Measurements from ENCODE around the gene PGLYRP1.

PGLYRP1 gene

DNA sequence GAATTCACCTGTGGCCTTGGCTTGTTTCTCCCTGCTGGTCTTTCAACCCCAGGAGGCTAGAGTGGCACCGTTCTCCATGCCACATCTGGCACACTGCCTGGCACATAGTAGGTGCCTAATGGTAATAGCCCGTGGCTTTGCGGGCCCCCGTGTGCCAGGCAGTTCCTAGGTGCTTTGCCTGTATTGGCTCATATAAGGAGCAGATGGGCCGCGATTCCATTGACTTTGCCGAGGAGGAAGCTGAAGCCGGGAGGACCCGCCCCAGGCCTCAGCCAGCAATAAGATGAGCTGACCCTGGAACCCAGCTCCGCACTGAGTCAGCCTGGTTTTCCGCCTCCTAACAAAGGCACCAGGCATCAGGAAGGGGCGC lies 807 bp downstream of the PGLYRP1 start:
- no peak overlapping the region for H3K4me3 ChIP-seq (ENCODE audit: low read length)
- DNase-seq (ENCODE audit: low read depth), result no peak
- TF ChIP-seq CTCF (conservative IDR thresholded peaks at IDR 0.05; ENCODE audit: low read length), result no peak

- no peak overlapping the region for H3K4me3 ChIP-seq (ENCODE audit: low read length)
- no peak for TF ChIP-seq CTCF (conservative IDR thresholded peaks at IDR 0.05; ENCODE audit: low read length)
- no peak for DNase-seq (ENCODE audit: low read depth)
These were observed 1.3 kb downstream of the PGLYRP1 start for GRCh38 chr19:46021531-46022041.

DNA sequence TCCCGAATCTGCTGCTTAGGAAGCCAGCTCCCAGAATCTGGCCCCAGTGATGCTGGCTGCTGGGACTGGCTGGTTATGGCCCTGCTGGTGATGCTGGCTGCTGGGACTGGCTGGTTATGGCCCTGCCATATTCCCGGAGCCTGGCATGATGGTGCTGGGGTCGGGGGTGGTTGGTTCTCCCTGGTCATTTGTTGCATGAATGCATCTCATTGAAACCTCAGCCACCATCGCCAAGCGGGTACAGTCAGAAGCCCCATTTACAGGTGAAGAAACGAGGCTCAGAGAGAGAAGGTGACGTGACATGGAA lies 2.1 kb downstream of the PGLYRP1 start:
- no peak overlapping the region for H3K4me3 ChIP-seq (ENCODE audit: low read length)
- TF ChIP-seq CTCF (conservative IDR thresholded peaks at IDR 0.05; ENCODE audit: low read length), result no peak
- DNase-seq (ENCODE audit: low read depth), result no peak

DNA sequence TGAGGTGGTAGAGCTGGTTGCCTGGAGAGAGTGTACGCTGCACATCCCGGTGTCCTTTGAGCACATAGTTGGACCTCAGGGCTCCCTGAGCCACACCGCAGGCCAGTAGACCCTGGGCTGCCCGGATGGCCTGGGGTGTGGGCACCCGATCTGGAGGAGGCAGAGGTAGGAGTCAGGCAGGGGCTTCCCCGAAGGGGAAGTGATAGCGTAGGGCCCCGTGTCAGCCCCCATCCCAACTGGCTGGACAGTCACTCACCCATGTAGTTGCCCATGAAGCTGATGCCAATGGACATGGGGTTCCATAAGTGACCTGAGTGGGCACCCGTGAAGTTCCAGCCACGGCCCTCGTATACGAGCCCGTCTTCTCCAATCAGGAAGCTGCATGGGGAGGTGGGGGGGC lies 3.6 kb downstream of the PGLYRP1 start:
- no peak for TF ChIP-seq CTCF (conservative IDR thresholded peaks at IDR 0.05; ENCODE audit: low read length)
- H3K4me3 ChIP-seq (ENCODE audit: low read length), result no peak overlapping the region
- no peak for DNase-seq (ENCODE audit: low read depth)

- no peak for TF ChIP-seq CTCF (conservative IDR thresholded peaks at IDR 0.05; ENCODE audit: low read length)
- no peak for DNase-seq (ENCODE audit: low read depth)
- H3K4me3 ChIP-seq (ENCODE audit: low read length), result no peak overlapping the region
These were observed 4.1 kb downstream of the PGLYRP1 start for GRCh38 chr19:46018729-46019251.

DNA sequence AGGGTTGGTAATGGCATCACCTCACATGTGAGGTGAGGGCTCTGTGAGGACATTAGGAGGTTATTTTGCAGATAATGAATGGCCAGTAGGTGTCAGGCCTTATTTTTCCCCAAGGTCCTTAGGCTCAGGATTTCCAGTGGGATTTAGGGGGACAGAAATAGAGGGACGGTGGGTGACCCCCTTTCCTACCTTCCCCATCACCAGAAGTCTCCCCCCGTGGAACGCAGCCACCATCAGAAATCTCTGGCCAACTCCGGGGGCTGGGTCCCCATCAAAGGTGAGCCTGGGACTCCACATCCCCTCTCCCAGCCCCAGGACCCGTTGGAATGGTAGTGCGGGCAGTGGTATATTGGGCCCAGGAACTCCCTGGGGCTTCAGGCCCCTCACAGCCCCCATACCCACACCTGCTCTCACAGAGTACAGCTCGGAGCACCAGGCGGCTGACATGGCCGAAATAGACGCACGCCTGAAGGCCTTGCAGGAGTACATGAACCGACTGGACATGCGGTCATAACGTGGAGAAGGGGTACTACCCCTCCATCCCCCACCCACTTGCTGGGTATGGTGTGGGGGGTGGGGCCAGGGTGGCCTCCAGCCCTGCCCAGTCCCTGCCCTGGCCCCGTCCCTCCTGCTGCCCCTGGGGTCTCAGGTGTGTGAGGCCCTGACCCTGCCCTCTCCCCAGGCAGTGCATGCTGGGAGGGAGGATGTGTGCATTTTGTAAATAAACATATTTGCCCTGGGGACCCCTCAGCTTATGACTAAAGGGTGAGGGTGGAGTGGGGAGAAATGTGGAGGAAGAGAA lies 4.8 kb downstream of the PGLYRP1 start:
- no peak for TF ChIP-seq CTCF (conservative IDR thresholded peaks at IDR 0.05; ENCODE audit: low read length)
- no peak for DNase-seq (ENCODE audit: low read depth)

DNA sequence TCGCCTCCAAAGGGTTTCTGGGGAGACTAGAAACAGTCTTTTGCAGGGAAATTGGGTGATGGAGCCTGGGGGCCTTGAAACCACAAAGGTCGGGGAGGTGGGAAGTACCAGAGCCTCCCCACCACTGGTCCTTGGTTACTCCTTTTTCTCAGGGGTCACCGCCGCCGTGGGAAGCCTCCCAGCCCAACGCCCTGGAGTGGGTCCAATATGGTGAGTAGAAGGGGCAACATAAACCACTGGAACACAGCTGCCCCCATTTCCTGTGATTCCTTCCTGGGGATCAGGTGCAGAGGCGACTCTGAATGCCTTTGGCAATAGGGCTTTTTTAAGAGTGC lies 5.8 kb downstream of the PGLYRP1 start:
- no peak overlapping the region for H3K4me3 ChIP-seq (ENCODE audit: low read length)
- no peak for DNase-seq (ENCODE audit: low read depth)
- no peak for TF ChIP-seq CTCF (conservative IDR thresholded peaks at IDR 0.05; ENCODE audit: low read length)

More for the DNA sequence above, 4.8 kb downstream of the PGLYRP1 start:
- H3K4me3 ChIP-seq (ENCODE audit: low read length), result no peak overlapping the region

Measured in AG10803 (cell line).